ENCODE data around the gene POFUT2.

POFUT2 gene

GRCh38 chr21:45297329-45297728, 9.6 kb upstream of the POFUT2 start:
- DNase-seq (ENCODE audit: low spot score): no peak

GRCh38 chr21:45296638-45297037, 8.9 kb upstream of the POFUT2 start:
- DNase-seq (ENCODE audit: low spot score): no peak

DNA sequence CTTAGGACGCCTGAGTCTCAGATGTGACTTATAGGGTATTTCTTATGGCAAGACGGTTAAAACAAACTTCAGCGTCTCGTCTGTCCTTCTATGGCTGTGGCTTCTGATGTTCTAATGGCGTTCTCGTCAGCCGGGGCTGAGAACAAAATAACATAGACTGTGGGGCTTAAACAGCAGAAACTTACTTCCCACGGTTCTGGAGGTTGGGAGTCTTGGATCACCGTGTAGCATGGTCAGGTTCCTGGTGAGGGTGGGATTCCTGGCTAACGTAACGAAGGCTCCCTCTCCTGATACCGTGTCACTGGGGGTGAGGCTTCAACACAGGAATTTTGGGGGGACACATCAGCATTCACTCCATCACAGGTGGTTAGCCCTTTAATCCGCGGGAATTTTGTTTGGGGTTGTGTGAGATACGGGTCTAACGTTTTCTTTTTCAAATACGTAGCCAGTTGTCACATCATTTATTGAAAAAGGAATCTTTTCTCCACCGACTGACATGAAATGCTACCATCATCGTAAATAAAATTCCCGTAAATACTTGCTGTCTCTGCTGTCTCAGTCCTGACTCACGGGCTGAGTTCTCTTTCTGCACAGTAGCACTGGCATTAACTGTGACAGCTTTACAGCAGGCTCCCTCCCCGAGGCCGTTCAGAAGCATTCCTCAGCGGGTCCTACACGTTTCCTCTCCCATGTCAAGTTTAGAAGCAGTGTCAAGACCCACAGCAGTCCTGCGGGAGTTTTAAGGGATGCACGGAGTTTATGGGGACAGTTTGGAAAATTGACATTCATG, 8.1 kb upstream of the POFUT2 start:
- no peak for DNase-seq (ENCODE audit: low spot score)

GRCh38 chr21:45294509-45295291, 7.0 kb upstream of the POFUT2 start:
- no peak for DNase-seq (ENCODE audit: low spot score)

DNA sequence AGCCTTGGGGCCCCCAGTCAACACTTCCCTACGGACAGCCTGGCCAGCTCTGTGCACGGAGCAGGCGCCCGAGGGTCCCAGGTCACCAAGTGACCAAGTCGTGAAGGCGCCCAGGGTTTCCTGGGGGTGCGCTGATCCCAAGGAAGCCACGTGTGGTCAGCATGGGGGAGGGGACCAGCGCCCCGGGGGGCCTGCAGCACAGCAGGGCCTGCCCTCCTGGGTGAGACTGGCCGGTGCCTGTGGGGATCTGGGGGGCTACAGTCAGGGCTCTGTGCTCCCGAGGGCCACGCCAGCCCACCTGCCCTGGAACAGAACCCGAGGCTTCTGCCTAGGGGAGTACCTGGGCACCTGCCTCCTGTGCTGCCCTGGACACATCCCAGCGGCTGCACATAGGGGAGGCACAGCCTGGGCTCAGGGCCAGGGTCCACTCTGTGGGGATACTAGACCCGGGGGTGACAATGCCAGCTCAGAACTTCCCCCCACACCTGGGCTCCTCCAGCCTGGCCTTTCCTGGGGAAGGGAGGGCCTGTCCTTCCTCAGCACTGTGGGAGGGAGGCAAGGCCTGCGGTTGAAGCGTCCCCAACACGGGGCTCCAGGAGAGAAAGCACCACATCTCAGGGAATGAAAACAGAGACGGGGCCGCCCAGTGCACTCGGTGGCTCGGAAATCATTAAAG, 6.2 kb upstream of the POFUT2 start:
- DNase-seq (ENCODE audit: low spot score): no peak

GRCh38 chr21:45293220-45293725, 5.6 kb upstream of the POFUT2 start:
- DNase-seq (ENCODE audit: low spot score): no peak

- DNase-seq (ENCODE audit: low spot score): peak; percentile 88
Measured at GRCh38 chr21:45292399-45293219, 4.9 kb upstream of the POFUT2 start.

DNA sequence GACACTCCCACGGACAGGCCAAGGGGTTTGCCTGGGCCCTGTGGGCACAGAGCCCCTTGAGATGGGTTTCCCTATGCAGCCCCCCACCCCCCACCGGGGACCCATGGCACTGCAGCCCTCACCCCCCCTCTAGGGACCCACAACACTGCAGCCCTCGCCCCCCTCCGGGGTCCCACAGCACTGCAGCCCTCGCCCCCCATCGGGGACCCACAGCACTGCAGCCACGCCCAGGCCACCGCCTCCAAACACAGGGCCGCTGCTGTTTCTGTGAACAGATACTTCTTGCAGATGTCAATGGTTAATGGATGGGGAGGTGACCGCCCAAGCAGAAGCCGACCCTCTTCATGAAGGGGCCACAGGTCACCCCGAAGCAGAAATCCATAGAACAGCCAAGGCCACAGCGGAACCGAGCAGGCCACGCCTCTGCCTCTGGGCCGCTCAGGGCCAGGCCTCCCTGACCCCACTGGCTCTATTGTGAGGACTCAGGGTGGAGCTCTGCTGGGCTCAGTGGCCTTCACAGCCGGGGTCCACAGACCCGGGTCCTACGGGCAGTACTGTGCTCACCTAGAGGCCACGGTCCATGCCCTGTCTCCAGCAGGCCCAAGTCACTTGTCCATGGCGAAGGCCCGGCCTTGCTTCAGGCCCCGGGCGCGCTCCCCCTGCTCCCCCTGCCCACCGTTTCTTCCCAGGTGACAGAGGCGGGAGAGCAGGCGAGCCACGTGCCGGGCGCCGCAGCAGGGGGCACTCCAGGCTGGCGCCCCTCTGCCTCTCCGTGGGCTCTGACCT, 4.1 kb upstream of the POFUT2 start:
- no peak for DNase-seq (ENCODE audit: low spot score)

DNA sequence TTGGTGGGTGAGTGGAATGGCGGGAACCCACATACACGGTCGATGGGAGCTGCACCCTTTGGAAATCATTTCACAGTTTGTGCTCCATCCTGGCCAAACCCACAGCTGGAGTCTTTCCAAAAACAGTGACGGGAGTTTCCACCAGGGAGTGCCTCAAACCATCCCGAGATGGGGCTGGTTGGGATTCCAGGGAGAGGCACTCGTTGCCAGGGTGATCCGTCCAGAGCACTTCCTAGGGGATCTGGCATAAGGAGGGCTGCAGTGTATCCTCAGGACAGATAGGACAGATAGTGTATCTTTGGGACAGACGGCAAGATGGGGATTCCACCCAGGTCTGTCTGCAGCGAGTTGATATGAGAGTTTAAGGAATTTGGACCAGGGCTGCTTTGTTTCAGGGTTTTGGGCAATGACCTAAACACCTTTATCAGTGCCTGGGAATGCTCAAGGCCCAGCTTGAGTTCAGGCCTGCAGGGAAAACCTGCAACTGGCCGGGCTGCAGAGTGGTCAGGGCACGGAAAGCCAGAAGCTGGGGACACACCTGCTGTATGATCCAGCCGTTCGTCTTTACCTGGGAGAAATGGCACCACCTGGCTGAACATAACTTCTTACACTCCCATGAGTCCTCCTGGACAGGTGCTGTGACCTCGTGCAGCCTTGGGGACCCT, 3.4 kb upstream of the POFUT2 start:
- no peak for DNase-seq (ENCODE audit: low spot score)

- DNase-seq (ENCODE audit: low spot score): no peak
Measured at GRCh38 chr21:45289655-45290515, 2.2 kb upstream of the POFUT2 start.

DNA sequence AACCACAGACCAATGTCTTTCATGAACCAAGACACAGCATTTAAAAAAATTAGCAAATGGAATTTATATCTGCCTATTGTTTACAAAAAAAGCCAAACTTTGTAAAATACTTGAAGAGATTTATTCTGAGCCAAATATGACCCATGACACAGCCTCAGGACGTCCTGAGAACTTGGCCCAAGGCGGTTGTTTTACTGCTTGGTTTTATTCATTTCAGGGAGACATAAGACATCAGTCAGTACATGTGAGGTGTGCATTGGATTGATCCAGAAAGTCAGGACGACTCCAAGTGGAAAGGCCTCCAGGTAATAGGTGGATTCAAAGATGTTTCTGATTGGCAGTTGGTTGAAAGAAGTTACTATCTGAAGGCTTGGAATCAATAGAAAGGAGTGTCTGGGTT, 1.4 kb upstream of the POFUT2 start:
- no peak for DNase-seq (ENCODE audit: low spot score)

- DNase-seq (ENCODE audit: low spot score): no peak
Measured at GRCh38 chr21:45288441-45288841, 746 bp upstream of the POFUT2 start.

GRCh38 chr21:45286671-45287437, 841 bp downstream of the POFUT2 start:
- DNase-seq (ENCODE audit: low spot score): no peak

- DNase-seq (ENCODE audit: low spot score): no peak
Measured at GRCh38 chr21:45285266-45285931, 2.3 kb downstream of the POFUT2 start.

- no peak for DNase-seq (ENCODE audit: low spot score)
Measured at GRCh38 chr21:45284456-45284741, 3.3 kb downstream of the POFUT2 start.

- DNase-seq (ENCODE audit: low spot score): no peak
Measured at GRCh38 chr21:45283611-45284455, 3.9 kb downstream of the POFUT2 start.

DNA sequence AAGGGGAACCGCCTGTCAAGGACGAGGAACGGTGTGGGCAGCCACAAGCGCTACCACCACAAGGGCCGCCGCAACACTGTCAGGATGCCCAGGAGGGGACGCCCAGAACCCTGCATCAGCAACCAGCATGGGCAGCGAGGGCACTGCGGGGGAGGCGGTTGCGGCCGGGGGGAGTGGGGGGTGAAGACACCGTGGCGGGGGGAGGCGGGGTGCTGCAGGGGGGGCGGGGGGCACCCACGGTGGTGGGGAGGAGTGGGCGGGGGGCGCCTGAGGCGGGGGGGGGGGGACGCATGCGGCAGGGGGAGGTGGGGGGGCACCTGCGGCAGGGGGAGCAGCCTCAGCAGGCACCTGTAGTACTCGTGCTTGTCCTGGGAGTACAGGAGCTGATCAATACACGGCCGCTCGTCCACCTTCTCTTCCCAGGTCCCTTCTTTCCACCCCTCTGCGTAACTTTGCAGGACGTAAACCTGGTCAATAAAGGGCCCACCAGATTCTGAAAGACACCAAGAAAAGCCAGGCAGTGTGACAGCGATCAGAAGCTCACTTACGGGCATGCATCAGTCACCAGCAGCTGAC, 4.6 kb downstream of the POFUT2 start:
- DNase-seq (ENCODE audit: low spot score): no peak

Measured in cerebellar cortex (tissue), 1 donor.